H9 (cell line): Measurements from ENCODE around the gene DCLK2. TPM values are rescaled to one million over a fixed set of nuclear protein-coding genes. Genes with fewer than 3 reads are reported as not detected.

Experiments used
- DNase-seq: peaks from one replicate; pipeline ENCODE4 v3.0.0-alpha.2; 2017
- H2AFZ ChIP-seq: one replicate; pipeline ENCODE4 v1.6.1; 2013; ENCODE audit warnings: mild to moderate bottlenecking, low read length, control low read depth, moderate library complexity
- H2AK5ac ChIP-seq: 2 replicates; pipeline ENCODE4 v1.6.1; 2013; ENCODE audit warnings: low read length, control low read depth, mixed read lengths; ENCODE audit not compliant: insufficient read length
- H2BK120ac ChIP-seq: one replicate; pipeline ENCODE4 v1.6.1; 2013; ENCODE audit warnings: low read depth, mild to moderate bottlenecking, low read length, control low read depth, inconsistent platforms; ENCODE audit not compliant: poor library complexity, severe bottlenecking
- H2BK12ac ChIP-seq: 2 replicates; pipeline ENCODE4 v1.6.1; 2013; ENCODE audit warnings: low read length, control low read depth, mixed read lengths, low read depth; ENCODE audit not compliant: insufficient read length
- H2BK15ac ChIP-seq: 2 replicates; pipeline ENCODE4 v1.6.1; 2013; ENCODE audit warnings: low read depth, low read length, control low read depth
- H2BK20ac ChIP-seq: one replicate; pipeline ENCODE4 v1.6.1; 2013; ENCODE audit warnings: low read depth, mild to moderate bottlenecking, low read length, control low read depth, inconsistent platforms; ENCODE audit not compliant: poor library complexity, severe bottlenecking
- H2BK5ac ChIP-seq: 2 replicates; pipeline ENCODE4 v1.6.1; 2013; ENCODE audit warnings: low read length, control low read depth, mixed read lengths; ENCODE audit not compliant: insufficient read length
- H3K14ac ChIP-seq: 2 replicates; pipeline ENCODE4 v1.6.1; 2013; ENCODE audit warnings: low read length, control low read depth; ENCODE audit not compliant: insufficient read depth
- H3K18ac ChIP-seq: 2 replicates; pipeline ENCODE4 v1.6.1; 2013; ENCODE audit warnings: low read depth, mild to moderate bottlenecking, mixed read lengths, low read length, control low read depth; ENCODE audit not compliant: insufficient read length
- H3K23ac ChIP-seq: 2 replicates; pipeline ENCODE4 v1.6.1; 2013; ENCODE audit warnings: low read length, control low read depth, mixed read lengths, low read depth; ENCODE audit not compliant: insufficient read length
- H3K23me2 ChIP-seq: 2 replicates; pipeline ENCODE4 v1.6.1; 2013; ENCODE audit warnings: low read depth, mild to moderate bottlenecking, mixed read lengths, low read length, control low read depth; ENCODE audit not compliant: insufficient read length, poor library complexity, severe bottlenecking
- H3K27ac ChIP-seq: 2 replicates; pipeline ENCODE4 v1.5.1; 2013; ENCODE audit warnings: low read length, control low read depth, mixed read lengths, low read depth; ENCODE audit not compliant: insufficient read length
- H3K27me3 ChIP-seq: 2 replicates; pipeline ENCODE4 v1.6.1; 2013; ENCODE audit warnings: low read length, control low read depth, inconsistent platforms; ENCODE audit not compliant: insufficient read depth
- H3K4ac ChIP-seq: 2 replicates; pipeline ENCODE4 v1.6.1; 2013; ENCODE audit warnings: low read depth, mild to moderate bottlenecking, control low read depth, inconsistent platforms, low read length, moderate library complexity
- H3K4me1 ChIP-seq: 2 replicates; pipeline ENCODE4 v1.6.1; 2013; ENCODE audit warnings: low read length, control low read depth, inconsistent platforms; ENCODE audit not compliant: insufficient read depth
- H3K4me2 ChIP-seq: 2 replicates; pipeline ENCODE4 v1.6.1; 2013; ENCODE audit warnings: low read length, control low read depth, mixed read lengths; ENCODE audit not compliant: insufficient read length, insufficient read depth
- H3K56ac ChIP-seq: 2 replicates; pipeline ENCODE4 v1.6.1; 2013; ENCODE audit warnings: low read depth, mild to moderate bottlenecking, mixed read lengths, low read length, control low read depth; ENCODE audit not compliant: insufficient read length
- H3K79me1 ChIP-seq: 2 replicates; pipeline ENCODE4 v1.6.1; 2013; ENCODE audit warnings: low read depth, mild to moderate bottlenecking, moderate library complexity, low read length, control low read depth, inconsistent platforms; ENCODE audit not compliant: insufficient read depth, poor library complexity, severe bottlenecking
- H3K79me2 ChIP-seq: 2 replicates; pipeline ENCODE4 v1.6.1; 2013; ENCODE audit warnings: low read length, control low read depth, inconsistent platforms; ENCODE audit not compliant: insufficient read depth
- H3K9ac ChIP-seq: 2 replicates; pipeline ENCODE4 v1.6.1; 2013; ENCODE audit warnings: low read length, control low read depth, mixed read lengths; ENCODE audit not compliant: insufficient read length; ENCODE audit errors: extremely low read depth
- H3K9me3 ChIP-seq: one replicate; pipeline ENCODE4 v1.6.1; 2013; ENCODE audit warnings: low read depth, low read length, inconsistent platforms; ENCODE audit not compliant: control insufficient read depth
- H3T11ph ChIP-seq: one replicate; pipeline ENCODE4 v1.6.1; 2013; ENCODE audit warnings: mild to moderate bottlenecking, low read length, control low read depth, inconsistent platforms
- H4K20me1 ChIP-seq: one replicate; pipeline ENCODE4 v1.6.1; 2013; ENCODE audit not compliant: control insufficient read depth, insufficient read length, insufficient read depth
- H4K5ac ChIP-seq: 2 replicates; pipeline ENCODE4 v1.6.1; 2013; ENCODE audit warnings: low read depth, mild to moderate bottlenecking, mixed read lengths, low read length, control low read depth; ENCODE audit not compliant: insufficient read length
- H4K8ac ChIP-seq: replicated peaks from 2 replicates; pipeline ENCODE4 v1.6.1; 2013; ENCODE audit warnings: low read length, control low read depth, mixed read lengths, low read depth; ENCODE audit not compliant: insufficient read length
- H4K91ac ChIP-seq: 2 replicates; pipeline ENCODE4 v1.6.1; 2013; ENCODE audit warnings: low read depth, mild to moderate bottlenecking, moderate library complexity, mixed read lengths, low read length, control low read depth; ENCODE audit not compliant: insufficient read length
- H3K27ac Mint-ChIP-seq, 3 experiments: 2 replicates in 2 of 3; 3 replicates in 1 of 3; pipeline ENCODE4 v1.8.0; 2020 to 2021; ENCODE audit warnings: mixed read lengths in 3 of 3, mild to moderate bottlenecking in 1 of 3, moderate library complexity in 1 of 3
- H3K27me3 Mint-ChIP-seq: 2 replicates; pipeline ENCODE4 v1.8.0; 2021; ENCODE audit warnings: low read depth, mild to moderate bottlenecking, moderate library complexity, mixed read lengths
- H3K36me3 Mint-ChIP-seq, 3 experiments: 2 replicates in 2 of 3; 3 replicates in 1 of 3; pipeline ENCODE4 v1.8.0; 2020 to 2021; ENCODE audit warnings: low read depth in 3 of 3, mixed read lengths in 3 of 3; ENCODE audit not compliant: insufficient read depth in 1 of 3
- H3K4me1 Mint-ChIP-seq, 2 experiments: 2 replicates each; pipeline ENCODE4 v1.8.0; 2020; ENCODE audit warnings: mixed read lengths in 2 of 2
- H3K4me3 Mint-ChIP-seq, 2 experiments: 2 replicates in 1 of 2; 3 replicates in 1 of 2; pipeline ENCODE4 v1.8.0; 2020 to 2021; ENCODE audit warnings: mild to moderate bottlenecking in 2 of 2, mixed read lengths in 2 of 2, moderate library complexity in 1 of 2
- H3K9me3 Mint-ChIP-seq, 2 experiments: 2 replicates in 1 of 2; 3 replicates in 1 of 2; pipeline ENCODE4 v1.8.0; 2020; ENCODE audit warnings: mild to moderate bottlenecking in 2 of 2, mixed read lengths in 2 of 2, moderate library complexity in 1 of 2
- WGBS: extraction: QIAGEN DNeasy Blood & Tissue Kit; methylation state at CpG from one replicate; pipeline ENCODE4 v1.1.7; 2013; ENCODE audit warnings: missing lambda C conversion rate, low lambda C conversion rate, mixed read lengths; ENCODE audit not compliant: insufficient read length; ENCODE audit errors: extremely low coverage; 5-methylcytosine and 5-hydroxymethylcytosine counted together
- total RNA-seq: library from RNA; stranded (reverse); gene quantifications from 2 replicates; pipeline ENCODE4 v1.2.1, GENCODE V29; 2021
- TF ChIP-seq, protein P1 (sequence below): fragments of 200-600 bp; sonication (generic); conservative IDR thresholded peaks from 3 replicates; pipeline ENCODE4 v1.8.0; 2021; ENCODE audit warnings: antibody characterized with exemption, mild to moderate bottlenecking

The DCLK2 gene
- total RNA-seq, 1 experiment from 2014 or later, result 0.33 TPM

DNA sequence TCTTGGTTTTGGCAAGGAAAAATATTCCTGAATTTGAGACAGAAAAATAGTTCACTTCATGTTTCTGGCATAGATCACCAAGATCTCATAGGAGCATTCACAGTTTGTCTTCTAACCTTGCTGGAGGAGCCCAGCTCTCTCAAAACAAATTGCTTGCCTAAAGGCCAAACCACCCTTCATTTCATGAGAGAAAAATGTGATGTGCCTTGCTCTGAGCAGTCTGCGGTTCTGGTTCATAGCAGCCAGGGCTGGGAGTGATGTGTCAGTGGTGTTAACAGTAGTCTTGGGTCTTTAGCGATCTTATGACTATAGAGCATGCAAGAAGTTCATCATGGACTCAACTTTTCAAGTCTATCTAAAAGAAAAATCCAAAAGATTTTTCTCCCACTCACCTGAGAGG lies 183.3 kb downstream of the DCLK2 start:
- WGBS, result no CpG with 5 or more reads among the region's 2 CpGs
- H3K27ac ChIP-seq, result no peak overlapping the region
- H2AFZ ChIP-seq, result no peak overlapping the region
- H4K8ac ChIP-seq, result no peak overlapping the region
- H4K91ac ChIP-seq, result no peak overlapping the region
- no peak overlapping the region for H3K4me2 ChIP-seq
- no peak overlapping the region for H3K56ac ChIP-seq
- H3K18ac ChIP-seq, result no peak overlapping the region
- H3T11ph ChIP-seq, result no peak overlapping the region
- no peaks in the 10 kb centered on the region for H3K27me3 ChIP-seq
- no peak overlapping the region for H3K9ac ChIP-seq
- H3K36me3 Mint-ChIP-seq, result no peaks in the 10 kb centered on the region
- no peak overlapping the region for H2BK15ac ChIP-seq
- H3K23ac ChIP-seq, result no peak overlapping the region
- no peak overlapping the region for H3K14ac ChIP-seq
- peaks cover 23 to 27% of the 10 kb centered on the region in 2 experiments for H3K4me1 Mint-ChIP-seq
- H3K27ac Mint-ChIP-seq, result peak overlapping the region in 1 of 3 experiments; percentile 78; a peak in 2 of 7 replicates
- H3K4me3 Mint-ChIP-seq, result no peak overlapping the region
- H2AK5ac ChIP-seq, result no peak overlapping the region
- H4K20me1 ChIP-seq, result no peaks in the 10 kb centered on the region
- no peaks in the 10 kb centered on the region for H3K9me3 ChIP-seq
- H3K4me1 ChIP-seq, result 0 out of 2 replicates have a peak, but pooled peaks cover 3% of the 10 kb centered on the region
- H2BK20ac ChIP-seq, result no peak overlapping the region
- H3K9me3 Mint-ChIP-seq, result no peaks in the 10 kb centered on the region; a peak in 1 of 5 replicates
- H3K23me2 ChIP-seq, result no peaks in the 10 kb centered on the region
- H3K27me3 Mint-ChIP-seq, result no peaks in the 10 kb centered on the region; the same call in 1 of the 2 replicates
- no peak overlapping the region for H2BK120ac ChIP-seq
- H2BK5ac ChIP-seq, result no peak overlapping the region
- H3K79me2 ChIP-seq, result no peaks in the 10 kb centered on the region
- no peak overlapping the region for H3K4ac ChIP-seq
- TF ChIP-seq, protein P1, sequence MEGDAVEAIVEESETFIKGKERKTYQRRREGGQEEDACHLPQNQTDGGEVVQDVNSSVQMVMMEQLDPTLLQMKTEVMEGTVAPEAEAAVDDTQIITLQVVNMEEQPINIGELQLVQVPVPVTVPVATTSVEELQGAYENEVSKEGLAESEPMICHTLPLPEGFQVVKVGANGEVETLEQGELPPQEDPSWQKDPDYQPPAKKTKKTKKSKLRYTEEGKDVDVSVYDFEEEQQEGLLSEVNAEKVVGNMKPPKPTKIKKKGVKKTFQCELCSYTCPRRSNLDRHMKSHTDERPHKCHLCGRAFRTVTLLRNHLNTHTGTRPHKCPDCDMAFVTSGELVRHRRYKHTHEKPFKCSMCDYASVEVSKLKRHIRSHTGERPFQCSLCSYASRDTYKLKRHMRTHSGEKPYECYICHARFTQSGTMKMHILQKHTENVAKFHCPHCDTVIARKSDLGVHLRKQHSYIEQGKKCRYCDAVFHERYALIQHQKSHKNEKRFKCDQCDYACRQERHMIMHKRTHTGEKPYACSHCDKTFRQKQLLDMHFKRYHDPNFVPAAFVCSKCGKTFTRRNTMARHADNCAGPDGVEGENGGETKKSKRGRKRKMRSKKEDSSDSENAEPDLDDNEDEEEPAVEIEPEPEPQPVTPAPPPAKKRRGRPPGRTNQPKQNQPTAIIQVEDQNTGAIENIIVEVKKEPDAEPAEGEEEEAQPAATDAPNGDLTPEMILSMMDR, result no peak
- no peak overlapping the region for H4K5ac ChIP-seq
- no peak for DNase-seq
- H3K79me1 ChIP-seq, result no peaks in the 10 kb centered on the region
- H2BK12ac ChIP-seq, result no peak overlapping the region
